ENCODE results near the gene ROBO2. TPM values are rescaled to one million over a fixed set of nuclear protein-coding genes. Genes with fewer than 3 reads are reported as not detected.

The ROBO2 gene
- polyA plus RNA-seq, 1 donor from 2014 or later: 55.5 TPM

DNA sequence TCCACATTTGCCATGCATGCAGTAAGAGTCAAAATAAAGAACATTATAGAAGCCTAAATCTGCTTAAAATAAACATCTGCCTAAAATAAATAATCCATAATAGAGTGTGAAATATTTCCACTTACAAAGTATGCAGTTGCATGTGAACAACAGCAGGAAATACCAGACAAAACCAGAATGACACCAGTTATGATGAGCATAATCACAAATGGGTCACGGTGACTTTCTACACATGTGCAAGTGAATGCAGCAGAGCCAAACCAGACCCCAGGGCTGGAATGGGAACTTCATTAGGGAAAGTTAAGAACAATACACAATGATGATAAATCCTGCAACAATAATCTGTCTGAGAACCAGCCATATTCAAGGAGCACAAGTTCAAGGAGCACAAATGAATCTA, 615.5 kb downstream of the ROBO2 start:
- Histone ChIP-seq H3K9me3 (ENCODE audit: low read length) (peaks cover 3% of the 10 kb centered on the region), H3K36me3 (ENCODE audit: insufficient read depth, low read length) (no peaks in the 10 kb centered on the region)
- TF ChIP-seq MXI1 (conservative IDR thresholded peaks at IDR 0.05; ENCODE audit: poor library complexity, severe bottlenecking): no peak
- no peak for TF ChIP-seq TAF1 (IDR thresholded peaks at IDR 0.05; ENCODE audit: low read depth)

DNA sequence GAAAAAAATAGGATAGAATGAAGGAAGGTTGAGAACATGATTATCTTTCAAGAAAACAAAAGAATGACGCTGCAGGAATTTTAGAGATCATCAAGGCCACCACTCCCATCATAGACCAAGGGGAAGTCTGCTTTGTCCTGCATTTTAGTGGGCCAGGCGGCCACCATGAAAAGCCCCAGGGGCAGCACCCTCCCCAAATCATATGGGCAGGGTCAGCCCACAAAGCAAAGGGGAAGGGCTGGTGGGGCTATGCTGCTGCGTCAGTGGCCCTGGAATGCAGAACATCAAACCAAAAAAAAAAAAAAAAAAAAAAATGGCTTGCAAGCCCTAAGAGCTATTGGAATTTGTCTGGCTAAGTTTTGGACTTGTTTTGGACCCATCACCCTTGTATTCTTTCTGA, 620.8 kb downstream of the ROBO2 start:
- H4K20me1 ChIP-seq (ENCODE audit: insufficient read depth): no peaks in the 10 kb centered on the region
- no peaks in the 10 kb centered on the region for H3K9me2 ChIP-seq (ENCODE audit: insufficient read depth, low read length)
- H3K9ac ChIP-seq (ENCODE audit: low read length): no peak overlapping the region
- H3K27me3 ChIP-seq (ENCODE audit: insufficient read depth, low read depth, low read length): no peaks in the 10 kb centered on the region
- H3K27ac ChIP-seq (ENCODE audit: low read length): no peak overlapping the region
- H3F3A ChIP-seq (ENCODE audit: insufficient read depth, low read length, poor library complexity, severe bottlenecking): no peaks in the 10 kb centered on the region
- H3K79me2 ChIP-seq (replicated peaks; ENCODE audit: insufficient read depth, low read length): no peaks in the 10 kb centered on the region
- H2AFZ ChIP-seq (ENCODE audit: low read depth, low read length): no peak overlapping the region
- no peak overlapping the region for H3K4me3 ChIP-seq (ENCODE audit: low read length)
- no peaks in the 10 kb centered on the region for H3K36me3 ChIP-seq (ENCODE audit: insufficient read depth, low read length)
- H3K4me2 ChIP-seq (ENCODE audit: low read length): no peak overlapping the region
- H3K9me3 ChIP-seq (ENCODE audit: low read length): peaks cover 3% of the 10 kb centered on the region
- no peak for TF ChIP-seq EZH2 (IDR thresholded peaks at IDR 0.05; ENCODE audit: borderline replicate concordance, insufficient read depth, low read length, poor library complexity, severe bottlenecking)
- TF ChIP-seq MXI1 (conservative IDR thresholded peaks at IDR 0.05; ENCODE audit: poor library complexity, severe bottlenecking): no peak
- no peak for TF ChIP-seq TAF1 (IDR thresholded peaks at IDR 0.05; ENCODE audit: low read depth)
- TF ChIP-seq, protein P1, sequence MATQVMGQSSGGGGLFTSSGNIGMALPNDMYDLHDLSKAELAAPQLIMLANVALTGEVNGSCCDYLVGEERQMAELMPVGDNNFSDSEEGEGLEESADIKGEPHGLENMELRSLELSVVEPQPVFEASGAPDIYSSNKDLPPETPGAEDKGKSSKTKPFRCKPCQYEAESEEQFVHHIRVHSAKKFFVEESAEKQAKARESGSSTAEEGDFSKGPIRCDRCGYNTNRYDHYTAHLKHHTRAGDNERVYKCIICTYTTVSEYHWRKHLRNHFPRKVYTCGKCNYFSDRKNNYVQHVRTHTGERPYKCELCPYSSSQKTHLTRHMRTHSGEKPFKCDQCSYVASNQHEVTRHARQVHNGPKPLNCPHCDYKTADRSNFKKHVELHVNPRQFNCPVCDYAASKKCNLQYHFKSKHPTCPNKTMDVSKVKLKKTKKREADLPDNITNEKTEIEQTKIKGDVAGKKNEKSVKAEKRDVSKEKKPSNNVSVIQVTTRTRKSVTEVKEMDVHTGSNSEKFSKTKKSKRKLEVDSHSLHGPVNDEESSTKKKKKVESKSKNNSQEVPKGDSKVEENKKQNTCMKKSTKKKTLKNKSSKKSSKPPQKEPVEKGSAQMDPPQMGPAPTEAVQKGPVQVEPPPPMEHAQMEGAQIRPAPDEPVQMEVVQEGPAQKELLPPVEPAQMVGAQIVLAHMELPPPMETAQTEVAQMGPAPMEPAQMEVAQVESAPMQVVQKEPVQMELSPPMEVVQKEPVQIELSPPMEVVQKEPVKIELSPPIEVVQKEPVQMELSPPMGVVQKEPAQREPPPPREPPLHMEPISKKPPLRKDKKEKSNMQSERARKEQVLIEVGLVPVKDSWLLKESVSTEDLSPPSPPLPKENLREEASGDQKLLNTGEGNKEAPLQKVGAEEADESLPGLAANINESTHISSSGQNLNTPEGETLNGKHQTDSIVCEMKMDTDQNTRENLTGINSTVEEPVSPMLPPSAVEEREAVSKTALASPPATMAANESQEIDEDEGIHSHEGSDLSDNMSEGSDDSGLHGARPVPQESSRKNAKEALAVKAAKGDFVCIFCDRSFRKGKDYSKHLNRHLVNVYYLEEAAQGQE (IDR thresholded peaks at IDR 0.05; ENCODE audit: borderline replicate concordance): no peak
- TF ChIP-seq SMC3 (conservative IDR thresholded peaks at IDR 0.05; ENCODE audit: poor library complexity): no peak
- TF ChIP-seq POLR2AphosphoS5 (IDR thresholded peaks at IDR 0.05): no peak
- TF ChIP-seq, protein P2, sequence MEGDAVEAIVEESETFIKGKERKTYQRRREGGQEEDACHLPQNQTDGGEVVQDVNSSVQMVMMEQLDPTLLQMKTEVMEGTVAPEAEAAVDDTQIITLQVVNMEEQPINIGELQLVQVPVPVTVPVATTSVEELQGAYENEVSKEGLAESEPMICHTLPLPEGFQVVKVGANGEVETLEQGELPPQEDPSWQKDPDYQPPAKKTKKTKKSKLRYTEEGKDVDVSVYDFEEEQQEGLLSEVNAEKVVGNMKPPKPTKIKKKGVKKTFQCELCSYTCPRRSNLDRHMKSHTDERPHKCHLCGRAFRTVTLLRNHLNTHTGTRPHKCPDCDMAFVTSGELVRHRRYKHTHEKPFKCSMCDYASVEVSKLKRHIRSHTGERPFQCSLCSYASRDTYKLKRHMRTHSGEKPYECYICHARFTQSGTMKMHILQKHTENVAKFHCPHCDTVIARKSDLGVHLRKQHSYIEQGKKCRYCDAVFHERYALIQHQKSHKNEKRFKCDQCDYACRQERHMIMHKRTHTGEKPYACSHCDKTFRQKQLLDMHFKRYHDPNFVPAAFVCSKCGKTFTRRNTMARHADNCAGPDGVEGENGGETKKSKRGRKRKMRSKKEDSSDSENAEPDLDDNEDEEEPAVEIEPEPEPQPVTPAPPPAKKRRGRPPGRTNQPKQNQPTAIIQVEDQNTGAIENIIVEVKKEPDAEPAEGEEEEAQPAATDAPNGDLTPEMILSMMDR (IDR thresholded peaks at IDR 0.05; ENCODE audit: poor library complexity, severe bottlenecking): no peak
- TF ChIP-seq RAD21 (conservative IDR thresholded peaks at IDR 0.05): no peak
- TF ChIP-seq EP300 (conservative IDR thresholded peaks at IDR 0.05; ENCODE audit: poor library complexity, severe bottlenecking): no peak

More for the DNA sequence above, 615.5 kb downstream of the ROBO2 start:
- H3K79me2 ChIP-seq (replicated peaks; ENCODE audit: insufficient read depth, low read length): no peaks in the 10 kb centered on the region
- no peaks in the 10 kb centered on the region for H3K27me3 ChIP-seq (ENCODE audit: insufficient read depth, low read depth, low read length)
- H2AFZ ChIP-seq (ENCODE audit: low read depth, low read length): no peak overlapping the region
- H3K9me2 ChIP-seq (ENCODE audit: insufficient read depth, low read length): no peaks in the 10 kb centered on the region
- H3F3A ChIP-seq (ENCODE audit: insufficient read depth, low read length, poor library complexity, severe bottlenecking): no peaks in the 10 kb centered on the region
- no peak overlapping the region for H3K27ac ChIP-seq (ENCODE audit: low read length)
- no peak overlapping the region for H3K4me3 ChIP-seq (ENCODE audit: low read length)
- no peak overlapping the region for H3K4me2 ChIP-seq (ENCODE audit: low read length)
- no peak overlapping the region for H3K9ac ChIP-seq (ENCODE audit: low read length)
- no peaks in the 10 kb centered on the region for H4K20me1 ChIP-seq (ENCODE audit: insufficient read depth)

GRCh38 chr3:77667901-77668300, 628.0 kb downstream of the ROBO2 start:
- H3K27ac ChIP-seq (ENCODE audit: low read length): peak overlapping the region; percentile 63
- no peaks in the 10 kb centered on the region for H4K20me1 ChIP-seq (ENCODE audit: insufficient read depth)
- no peak for TF ChIP-seq RAD21 (conservative IDR thresholded peaks at IDR 0.05)
- no peak for TF ChIP-seq EZH2 (IDR thresholded peaks at IDR 0.05; ENCODE audit: borderline replicate concordance, insufficient read depth, low read length, poor library complexity, severe bottlenecking)
- TF ChIP-seq EP300 (conservative IDR thresholded peaks at IDR 0.05; ENCODE audit: poor library complexity, severe bottlenecking): no peak
- H3K9me2 ChIP-seq (ENCODE audit: insufficient read depth, low read length): no peaks in the 10 kb centered on the region
- no peaks in the 10 kb centered on the region for H3K36me3 ChIP-seq (ENCODE audit: insufficient read depth, low read length)
- peak overlapping the region; percentile 13 for H3K9ac ChIP-seq (ENCODE audit: low read length)
- no peaks in the 10 kb centered on the region for H3F3A ChIP-seq (ENCODE audit: insufficient read depth, low read length, poor library complexity, severe bottlenecking)
- no peak overlapping the region for H3K4me2 ChIP-seq (ENCODE audit: low read length)
- H2AFZ ChIP-seq (ENCODE audit: low read depth, low read length): peak overlapping the region; percentile 5
- no peaks in the 10 kb centered on the region for H3K9me3 ChIP-seq (ENCODE audit: low read length)
- no peaks in the 10 kb centered on the region for H3K27me3 ChIP-seq (ENCODE audit: insufficient read depth, low read depth, low read length)
- no peaks in the 10 kb centered on the region for H3K79me2 ChIP-seq (replicated peaks; ENCODE audit: insufficient read depth, low read length)
- H3K4me3 ChIP-seq (ENCODE audit: low read length): peak overlapping the region; percentile 17
